GM18498 (cell line): ENCODE data around the gene LRIT3.
A peak's percentile ranks its signal among the peaks of the same experiment; 100 is the strongest.

ENCODE experiments used
- ATAC-seq: cut with Tn5 transposase; IDR thresholded peaks from one replicate; pipeline ENCODE4 v1.9.1; 2021; ENCODE audit warnings: mild to moderate bottlenecking, moderate library complexity; ENCODE audit not compliant: unreplicated experiment

The LRIT3 gene

GRCh38 chr4:109847896-109848442 lies at the start of gene LRIT3:
Gene LRIT3 (plus strand): TSS chr4:109848107. CDS start chr4:109848202, 95 bp downstream.
- no peak for ATAC-seq

GRCh38 chr4:109798866-109799265 lies 49.0 kb upstream of the LRIT3 start:
- no peak for ATAC-seq

GRCh38 chr4:109801099-109801789 lies 46.7 kb upstream of the LRIT3 start:
- no peak for ATAC-seq

GRCh38 chr4:109801895-109802319 lies 46.0 kb upstream of the LRIT3 start, which contains the start of gene CFI:
Gene CFI (minus strand): TSS chr4:109801999. CDS start chr4:109801971, 28 bp downstream.
- ATAC-seq: no peak

- peak; percentile 84 for ATAC-seq
Observed at GRCh38 chr4:109803924-109804571, 43.9 kb upstream of the LRIT3 start.

- no peak for ATAC-seq
Observed at GRCh38 chr4:109809655-109810054, 38.3 kb upstream of the LRIT3 start.

GRCh38 chr4:109810552-109811387 lies 37.1 kb upstream of the LRIT3 start:
- no peak for ATAC-seq

- no peak for ATAC-seq
Observed at GRCh38 chr4:109811707-109812106, 36.2 kb upstream of the LRIT3 start.

GRCh38 chr4:109815151-109816081 lies 32.5 kb upstream of the LRIT3 start, which contains the start of gene GAR1:
Gene GAR1 (plus strand): TSS chr4:109815762. CDS start chr4:109816165, 403 bp downstream.
- peak; percentile 99 for ATAC-seq

GRCh38 chr4:109816082-109816442 lies 31.8 kb upstream of the LRIT3 start:
- no peak for ATAC-seq

- no peak for ATAC-seq
Observed at GRCh38 chr4:109816894-109817293, 31.0 kb upstream of the LRIT3 start.

- ATAC-seq: no peak
Observed at GRCh38 chr4:109818268-109818667, 29.6 kb upstream of the LRIT3 start.

GRCh38 chr4:109820563-109820962 lies 27.3 kb upstream of the LRIT3 start:
- no peak for ATAC-seq

GRCh38 chr4:109821185-109821584 lies 26.7 kb upstream of the LRIT3 start:
- ATAC-seq: no peak

- no peak for ATAC-seq
Observed at GRCh38 chr4:109826719-109827118, 21.2 kb upstream of the LRIT3 start.

GRCh38 chr4:109827672-109828071 lies 20.2 kb upstream of the LRIT3 start, which contains the start of gene RRH:
Gene RRH (plus strand): TSS chr4:109827972. CDS start chr4:109828028, 56 bp downstream.
- no peak for ATAC-seq

GRCh38 chr4:109833756-109834155 lies 14.2 kb upstream of the LRIT3 start:
- ATAC-seq: no peak

GRCh38 chr4:109836985-109837384 lies 10.9 kb upstream of the LRIT3 start:
- no peak for ATAC-seq

- no peak for ATAC-seq
Observed at GRCh38 chr4:109846395-109847098, 1.4 kb upstream of the LRIT3 start.
